Astrocyte of the spinal cord (primary cell): ENCODE data around the gene SLC6A5.
A peak's percentile ranks its signal among the peaks of the same experiment; 100 is the strongest.
"Not testable (repeated sequence)": the region's sequence is repeated elsewhere in the genome, so short reads cannot be mapped to it uniquely, and the experiment has no call there.

Experiments used
- DNase-seq: peaks from one replicate; pipeline ENCODE4 v3.0.0; 2011; ENCODE audit warnings: low read depth, low spot score
- H3K4me3 ChIP-seq: 2 replicates; pipeline ENCODE4 v1.5.1; 2011; ENCODE audit warnings: low read depth, mild to moderate bottlenecking, low read length, moderate library complexity
- CTCF ChIP-seq: IDR thresholded peaks from 2 replicates; pipeline ENCODE4 v1.5.1; 2012; ENCODE audit warnings: low read depth, mild to moderate bottlenecking, low read length, inconsistent platforms
- in situ Hi-C: cut with HindIII; loops from 2 replicates; pipeline ENCODE4 v1.10.0; 2017; ENCODE audit warnings: low sequenced_read_pairs

The SLC6A5 gene

DNA sequence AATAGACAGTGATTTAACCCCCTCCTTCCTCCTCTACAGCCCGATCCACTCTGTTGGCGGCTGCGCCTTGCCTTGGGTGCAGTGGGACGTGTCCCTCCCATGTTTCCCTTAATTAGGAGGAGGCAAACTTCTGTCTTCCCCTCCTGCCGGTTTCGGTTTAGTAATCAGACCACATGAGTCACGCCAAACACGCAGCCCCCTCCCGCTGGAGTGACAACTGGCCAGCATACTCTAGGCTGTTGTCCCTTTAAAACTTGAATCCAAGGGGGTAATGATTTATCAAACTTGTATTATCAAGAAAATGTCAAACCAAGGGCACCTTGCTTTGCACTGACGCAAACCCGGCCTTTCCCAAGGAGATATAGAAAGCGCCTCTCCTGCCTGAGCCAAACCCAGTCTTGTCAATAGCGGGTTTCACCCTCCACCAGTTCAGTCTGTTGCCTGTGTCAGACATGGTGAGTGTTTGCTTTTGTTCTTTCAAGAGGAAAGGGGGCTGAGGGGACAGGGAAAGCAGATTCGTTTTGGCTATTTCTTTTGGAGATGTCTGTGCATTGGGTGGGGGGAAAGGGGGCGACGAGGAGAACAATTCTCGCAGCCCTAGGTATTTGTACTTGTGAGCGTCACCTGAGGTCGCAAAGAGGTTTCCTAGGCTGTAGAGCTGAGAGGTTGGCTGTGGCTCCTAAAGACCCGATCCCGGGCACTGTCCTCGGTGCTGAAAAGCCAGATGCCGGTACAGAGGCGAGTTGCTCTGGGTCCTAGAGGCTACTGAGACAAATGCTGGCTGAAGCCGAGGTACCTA lies at the start of gene SLC6A5:
TSS of gene SLC6A5 (plus strand) at position 388 of the 799 bp plus-strand sequence. CDS start at position 453, 65 bp downstream.
- no peak within 1 kb of the TSS for H3K4me3 ChIP-seq
- peak; percentile 33 for DNase-seq
- in situ Hi-C loops = no loop called here
- TF ChIP-seq CTCF = no peak

DNA sequence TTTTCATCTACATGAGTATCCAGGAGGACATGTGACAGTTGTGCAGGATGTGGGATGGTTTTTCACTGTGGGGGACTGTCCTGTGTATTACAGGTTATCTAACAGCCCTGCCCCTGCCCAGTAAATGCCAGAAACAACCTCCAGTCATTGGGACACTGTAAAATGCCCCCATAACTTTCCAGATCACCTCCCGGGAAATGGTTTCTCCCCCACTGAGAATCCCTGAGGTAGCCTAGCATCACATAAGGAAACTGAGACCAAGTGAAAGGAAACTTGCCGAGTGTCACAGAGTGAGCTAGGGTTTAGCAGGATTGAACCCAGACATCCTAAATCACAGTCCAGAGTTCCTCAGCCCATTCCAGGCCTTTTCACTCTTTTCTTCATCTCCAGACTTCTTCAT lies 48.3 kb upstream of the SLC6A5 start:
- no peak for DNase-seq
- in situ Hi-C loops = no loop called here
- TF ChIP-seq CTCF = no peak
- no peak overlapping the region for H3K4me3 ChIP-seq

DNA sequence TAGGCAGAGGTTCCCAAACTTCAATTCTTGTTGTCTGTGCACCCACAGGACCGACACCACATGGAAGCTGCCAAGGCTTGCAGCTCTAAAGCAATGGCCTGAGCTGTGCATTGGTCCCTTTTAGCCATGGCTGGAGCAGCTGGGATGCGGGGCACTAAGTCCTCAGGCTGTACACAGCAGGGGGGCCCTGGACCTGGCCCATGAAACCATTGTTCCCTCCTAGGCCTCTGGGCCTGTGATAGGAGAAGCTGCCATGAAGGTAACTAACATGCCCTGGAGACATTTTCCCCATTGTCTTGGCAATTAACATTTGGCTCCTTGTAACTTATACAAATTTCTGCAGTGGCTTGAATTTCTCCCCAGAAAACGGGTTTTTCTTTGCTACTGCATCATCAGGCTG lies 43.6 kb upstream of the SLC6A5 start:
- TF ChIP-seq CTCF = no peak

DNA sequence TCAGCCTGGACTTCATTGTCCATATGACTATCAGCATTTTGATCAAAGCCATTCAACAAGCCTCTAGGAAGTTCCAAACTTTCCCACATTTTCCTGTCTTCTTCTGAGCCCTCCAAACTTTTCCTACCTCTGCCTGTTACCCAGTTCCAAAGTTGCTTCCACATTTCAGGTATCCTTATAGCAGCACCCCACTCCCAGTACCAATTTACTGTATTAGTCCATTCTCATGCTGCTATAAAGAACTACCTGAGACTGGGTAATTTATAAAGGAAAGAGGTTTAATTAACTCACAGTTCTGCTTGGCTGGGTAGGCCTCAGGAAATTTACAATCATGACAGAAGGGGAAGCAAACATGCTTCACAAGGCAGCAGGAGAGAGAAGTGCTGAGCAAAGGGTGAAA lies 43.0 kb upstream of the SLC6A5 start:
- in situ Hi-C loops, H3K4me3 ChIP-seq, DNase-seq: not testable (repeated sequence)

More for the DNA sequence above, 43.6 kb upstream of the SLC6A5 start:
- no peak for DNase-seq
- in situ Hi-C loops = no loop called here
- H3K4me3 ChIP-seq = no peak overlapping the region

DNA sequence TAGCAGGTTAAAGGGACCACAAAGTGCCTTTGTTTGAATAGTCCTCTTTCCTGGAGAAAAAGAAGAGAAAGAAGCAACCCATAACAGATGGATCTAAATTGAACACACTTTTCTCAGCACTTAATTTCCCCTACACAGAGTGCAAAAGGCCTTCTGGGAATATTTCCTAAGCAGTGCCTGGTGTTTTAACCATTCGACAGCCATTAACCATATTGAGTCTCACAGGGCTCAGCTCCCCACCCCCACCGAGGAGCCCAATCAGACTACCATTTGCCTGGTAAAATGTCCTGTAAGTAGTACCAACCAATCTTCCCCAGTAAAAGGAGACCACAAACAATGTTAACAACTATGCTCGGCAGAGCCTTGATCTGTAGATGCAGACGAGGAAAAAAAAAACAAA lies 40.7 kb upstream of the SLC6A5 start:
- in situ Hi-C loops = no loop called here
- TF ChIP-seq CTCF = no peak

GRCh38 chr11:20559523-20560300 lies 39.7 kb upstream of the SLC6A5 start:
- no peak for TF ChIP-seq CTCF
- no peak overlapping the region for H3K4me3 ChIP-seq
- DNase-seq = no peak
- in situ Hi-C loops = no loop called here

More for the DNA sequence above, 40.7 kb upstream of the SLC6A5 start:
- DNase-seq = no peak
- no peak overlapping the region for H3K4me3 ChIP-seq

DNA sequence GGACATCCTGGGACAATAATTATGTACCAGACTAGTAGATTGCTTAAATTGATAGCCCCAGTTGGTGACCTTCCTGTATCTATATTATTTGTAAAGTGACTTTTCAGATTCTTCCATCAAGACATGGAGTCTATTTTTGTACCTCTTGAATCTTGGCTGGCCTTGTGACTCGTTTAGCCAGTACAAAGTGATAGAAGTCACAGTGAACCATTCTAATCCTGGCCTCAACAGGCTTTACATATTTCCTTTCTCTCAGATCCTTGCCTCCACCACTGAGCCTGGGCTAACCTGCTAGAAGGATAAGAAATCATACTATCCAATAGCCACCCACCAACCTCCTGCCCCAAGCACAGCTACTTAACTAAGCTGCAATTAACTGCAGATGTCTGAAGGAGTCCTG lies 37.5 kb upstream of the SLC6A5 start:
- no peak for TF ChIP-seq CTCF
- H3K4me3 ChIP-seq = no peak overlapping the region
- no peak for DNase-seq
- in situ Hi-C loops = no loop called here
